PC-3 (cell line): ENCODE results near the gene FANCE. TPM values are rescaled to one million over a fixed set of nuclear protein-coding genes. Genes with fewer than 3 reads are reported as not detected.

Experiments used
- ATAC-seq: fragments of 200-7000 bp; cut with Tn5 transposase; 2 replicates; pipeline ENCODE4 v1.9.1; 2020; ENCODE audit warnings: mild to moderate bottlenecking, moderate library complexity
- BruUV-seq: library from RNA; stranded (reverse); fragments of 400-500 nt; replicated peaks from 2 replicates; lab custom pipeline; 2021; lab: Mats Ljungman, UMichigan
- CTCF ChIA-PET: fragments of 300-600 bp; sonication (Branson Sonifier 250); formaldehyde crosslinking; loops from one replicate; lab custom pipeline; 2022; ENCODE audit warnings: antibody characterized with exemption; lab: Charles Lee
- POLR2A ChIA-PET: fragments of 300-600 bp; sonication (Branson Sonifier 250); formaldehyde crosslinking; loops from one replicate; lab custom pipeline; 2022; ENCODE audit warnings: antibody characterized with exemption; ENCODE audit not compliant: unreplicated experiment; lab: Charles Lee
- DNase-seq: peaks from one replicate; pipeline ENCODE4 v3.0.0-alpha.2; 2015
- H2AFZ ChIP-seq: fragments of 300-600 bp; sonication (generic); 2 replicates; pipeline ENCODE4 v1.6.0; 2016; ENCODE audit warnings: antibody characterized with exemption, low read length
- H3F3A ChIP-seq: fragments of 300-600 bp; sonication (generic); one replicate; pipeline ENCODE4 v1.6.0; 2017; ENCODE audit warnings: antibody characterized with exemption, low read length, control low read depth, mild to moderate bottlenecking; ENCODE audit not compliant: unreplicated experiment
- H3K27ac ChIP-seq: fragments of 300-600 bp; sonication (generic); 2 replicates; pipeline ENCODE4 v1.5.1; 2016; ENCODE audit warnings: mild to moderate bottlenecking, low read length
- H3K27me3 ChIP-seq: fragments of 300-600 bp; sonication (generic); 2 replicates; pipeline ENCODE4 v1.6.1; 2016; ENCODE audit warnings: low read length, mixed read lengths
- H3K36me3 ChIP-seq: fragments of 300-600 bp; sonication (generic); 2 replicates; pipeline ENCODE4 v1.6.1; 2016; ENCODE audit warnings: low read depth, mixed run types, low read length, mixed read lengths
- H3K4me1 ChIP-seq: fragments of 300-600 bp; sonication (generic); 2 replicates; pipeline ENCODE4 v1.5.1; 2016; ENCODE audit warnings: low read length; ENCODE audit not compliant: insufficient read depth
- H3K4me2 ChIP-seq: fragments of 300-600 bp; sonication (generic); 2 replicates; pipeline ENCODE4 v1.6.0; 2016; ENCODE audit warnings: low read length
- H3K4me3 ChIP-seq: fragments of 300-600 bp; sonication (generic); 2 replicates; pipeline ENCODE4 v1.5.1; 2016; ENCODE audit warnings: mild to moderate bottlenecking, low read length, mixed read lengths
- H3K79me2 ChIP-seq: fragments of 300-600 bp; sonication (generic); 2 replicates; pipeline ENCODE4 v1.6.1; 2017; ENCODE audit warnings: low read length, mixed read lengths
- H3K9ac ChIP-seq: fragments of 300-600 bp; sonication (generic); 2 replicates; pipeline ENCODE4 v1.6.0; 2016; ENCODE audit warnings: mild to moderate bottlenecking, low read length
- H3K9me2 ChIP-seq: fragments of 300-600 bp; sonication (generic); replicated peaks from 2 replicates; pipeline ENCODE4 v1.6.1; 2016; ENCODE audit warnings: mixed run types, low read length, mixed read lengths
- H3K9me3 ChIP-seq: fragments of 300-600 bp; sonication (generic); 2 replicates; pipeline ENCODE4 v1.6.1; 2016; ENCODE audit warnings: low read length, mixed read lengths
- H4K20me1 ChIP-seq: fragments of 300-600 bp; sonication (generic); 2 replicates; pipeline ENCODE4 v1.6.1; 2016; ENCODE audit warnings: low read length, mixed read lengths
- CTCF ChIP-seq: fragments of 300-600 bp; sonication (generic); conservative IDR thresholded peaks from 2 replicates; pipeline ENCODE4 v1.5.1; 2017; ENCODE audit warnings: antibody characterized with exemption, low read depth, mild to moderate bottlenecking, low read length
- EZH2 ChIP-seq: fragments of 300-600 bp; sonication (generic); IDR thresholded peaks from one replicate; pipeline ENCODE4 v1.6.1; 2017; ENCODE audit warnings: antibody characterized with exemption, mild to moderate bottlenecking, low read length; ENCODE audit not compliant: unreplicated experiment
- EZH2phosphoT487 ChIP-seq: fragments of 300-600 bp; sonication (generic); IDR thresholded peaks from 2 replicates; pipeline ENCODE4 v1.6.1; 2018; ENCODE audit warnings: mild to moderate bottlenecking, antibody characterized with exemption, low read length, borderline replicate concordance
- intact Hi-C: fragments of 100-400 bp; cut with micrococcal nuclease; formaldehyde crosslinking; loops from 2 replicates; pipeline ENCODE4 v1.9.0; 2023
- total RNA-seq: library from RNA; depleted of rRNA; stranded (reverse); fragments of >200 nt; gene quantifications from 2 replicates; pipeline ENCODE4 v1.2.3, GENCODE V29; 2014

The FANCE gene
- total RNA-seq, 1 experiment from 2014 or later, result 13.8 TPM

DNA sequence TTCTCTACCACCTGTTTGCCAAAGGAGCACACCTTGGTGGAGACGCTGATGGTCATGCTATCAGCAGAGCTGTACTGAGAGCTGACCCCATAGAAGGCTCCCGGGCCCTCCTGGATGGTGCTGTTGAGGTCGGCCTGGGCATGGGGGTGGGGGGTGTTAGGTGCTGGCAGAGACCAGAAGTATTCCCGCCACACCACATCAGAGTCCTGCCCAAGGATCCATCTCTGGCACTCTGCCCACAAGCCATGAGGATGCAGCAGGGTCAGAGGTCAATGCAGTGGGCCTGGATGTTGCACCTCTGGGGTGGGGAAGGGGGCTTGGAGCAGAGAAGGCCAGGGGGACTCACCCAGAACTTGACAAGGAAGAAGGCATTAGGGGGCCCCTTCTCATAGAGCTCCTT is 23.4 kb downstream of the FANCE start:
- Histone ChIP-seq H4K20me1 (peaks cover 31% of the 10 kb centered on the region), H3K27me3 (no peaks in the 10 kb centered on the region), H3K4me1 (peaks cover 10% of the 10 kb centered on the region), H3K9me3 (no peaks in the 10 kb centered on the region), H3K4me3 (no peak overlapping the region), H3F3A (peaks cover 28% of the 10 kb centered on the region), H3K9me2 (no peaks in the 10 kb centered on the region), H3K36me3 (peaks cover 26% of the 10 kb centered on the region), H2AFZ (no peak overlapping the region), H3K79me2 (peaks cover 18% of the 10 kb centered on the region), H3K4me2 (no peak overlapping the region), H3K27ac (no peak overlapping the region), H3K9ac (no peak overlapping the region)
- CTCF ChIA-PET, result no interaction called here
- intact Hi-C loops, result no loop called here
- TF ChIP-seq EZH2 (no peak), CTCF (no peak), EZH2phosphoT487 (no peak)
- no peak for ATAC-seq
- BruUV-seq, result TSS peak; percentile 15
- POLR2A ChIA-PET, result no interaction called here
- no peak for DNase-seq

GRCh38 chr6:35476004-35476403 is 23.9 kb downstream of the FANCE start:
- no peaks in the 10 kb centered on the region for H3K27me3 ChIP-seq
- no peaks in the 10 kb centered on the region for H3K9me2 ChIP-seq
- BruUV-seq, result no TSS peak
- no peak overlapping the region for H2AFZ ChIP-seq
- H3K4me1 ChIP-seq, result peaks cover 6% of the 10 kb centered on the region
- no peak overlapping the region for H3K27ac ChIP-seq
- peaks cover 13% of the 10 kb centered on the region for H3K79me2 ChIP-seq
- no peak overlapping the region for H3K4me2 ChIP-seq
- peaks cover 27% of the 10 kb centered on the region for H4K20me1 ChIP-seq
- POLR2A ChIA-PET, result no interaction called here
- no peaks in the 10 kb centered on the region for H3K9me3 ChIP-seq
- no peak for ATAC-seq
- peaks cover 22% of the 10 kb centered on the region for H3K36me3 ChIP-seq
- no peak overlapping the region for H3K4me3 ChIP-seq
- H3F3A ChIP-seq, result peaks cover 24% of the 10 kb centered on the region
- no peak for DNase-seq
- TF ChIP-seq EZH2phosphoT487, result no peak
- TF ChIP-seq EZH2, result no peak
- no peak for TF ChIP-seq CTCF
- intact Hi-C loops, result no loop called here
- CTCF ChIA-PET, result no interaction called here
- no peak overlapping the region for H3K9ac ChIP-seq

DNA sequence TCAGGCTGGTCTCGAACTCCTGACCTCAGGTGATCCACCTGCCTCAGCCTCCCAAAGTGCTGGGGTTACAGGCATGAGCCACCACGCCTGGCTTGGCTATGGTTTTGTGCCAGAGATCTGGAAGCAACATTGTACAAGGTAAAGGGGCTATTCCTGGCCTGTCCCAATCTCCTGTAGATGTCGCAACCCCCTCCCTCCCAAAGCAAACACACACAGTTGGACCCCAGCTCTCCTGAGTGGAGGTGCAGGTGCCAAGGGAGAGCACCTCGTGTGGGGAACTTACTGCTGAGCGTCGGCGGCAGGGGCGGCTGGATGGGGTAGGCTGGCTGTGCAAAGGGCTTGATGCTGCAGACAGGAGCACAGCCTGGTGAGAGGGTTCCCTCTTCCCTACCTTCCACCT is 24.9 kb downstream of the FANCE start:
- peaks cover 15% of the 10 kb centered on the region for H3F3A ChIP-seq
- no peak overlapping the region for H3K4me3 ChIP-seq
- no peaks in the 10 kb centered on the region for H3K9me3 ChIP-seq
- H3K9ac ChIP-seq, result no peak overlapping the region
- ATAC-seq (no peak), DNase-seq (no peak)
- ChIA-PET POLR2A (interaction anchor here (0.6 kb wide), 1 partner anchor 159 kb away, joined by 4 read pairs; no protein-coding TSS in a partner anchor), CTCF (no interaction called here)
- no peak overlapping the region for H3K27ac ChIP-seq
- TF ChIP-seq EZH2phosphoT487, result no peak
- TF ChIP-seq CTCF, result no peak
- TF ChIP-seq EZH2, result no peak
- H3K4me1 ChIP-seq, result no peaks in the 10 kb centered on the region
- H4K20me1 ChIP-seq, result peaks cover 16% of the 10 kb centered on the region
- peaks cover 12% of the 10 kb centered on the region for H3K36me3 ChIP-seq
- H3K4me2 ChIP-seq, result no peak overlapping the region
- H2AFZ ChIP-seq, result no peak overlapping the region
- no peaks in the 10 kb centered on the region for H3K9me2 ChIP-seq
- BruUV-seq, result no TSS peak
- H3K27me3 ChIP-seq, result no peaks in the 10 kb centered on the region
- intact Hi-C loops, result no loop called here
- peaks cover 3% of the 10 kb centered on the region; the same call in 1 of the 2 replicates for H3K79me2 ChIP-seq
